Lower leg skin (tissue), 3 donors: Measurements from ENCODE around the gene NMNAT2.

Experiments
- POLR2A ChIP-seq, 2 donors: fragments of 450-650 bp; IDR thresholded peaks; one replicate each; pipeline ENCODE4 v1.6.1; 2016 to 2017; ENCODE audit warnings: antibody characterized with exemption in 2 of 2, mild to moderate bottlenecking in 1 of 2, moderate library complexity in 1 of 2
- TF ChIP-seq, protein P1 (sequence below), 3 donors: fragments of 450-650 bp; IDR thresholded peaks; one replicate each; pipeline ENCODE4 v1.5.1; 2016; ENCODE audit warnings: antibody characterized with exemption in 3 of 3, mild to moderate bottlenecking in 3 of 3, moderate library complexity in 2 of 3

DNA sequence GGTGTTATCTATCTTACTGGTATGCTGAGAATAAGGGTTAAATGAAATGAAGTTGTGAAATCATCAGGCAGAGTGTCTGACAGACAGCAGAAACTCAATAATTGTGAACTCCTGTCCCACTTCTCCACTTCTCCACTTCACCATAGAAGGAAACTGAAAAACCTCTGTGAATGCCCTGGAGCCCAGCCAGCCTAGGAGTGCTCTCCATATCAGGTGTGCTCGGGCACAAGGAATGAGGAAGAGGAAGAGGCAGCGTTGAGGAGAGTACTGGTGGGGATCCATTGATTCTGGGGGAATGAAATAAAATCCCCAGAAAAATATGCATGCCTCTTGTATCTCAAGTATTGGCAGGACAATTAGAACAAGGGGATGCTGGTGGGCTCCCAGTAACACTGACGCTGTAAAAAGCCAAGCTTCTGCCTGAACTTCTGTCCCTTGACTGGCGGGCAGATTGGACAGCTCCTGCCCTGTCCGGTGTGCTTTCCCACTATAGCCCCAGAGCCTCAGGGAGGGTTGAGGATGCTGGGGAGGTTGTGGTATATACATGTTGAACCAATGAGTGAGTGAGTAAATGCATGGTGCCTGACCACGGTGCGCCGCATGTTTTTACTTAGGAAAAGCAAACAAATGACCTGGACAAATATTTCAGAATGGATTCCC lies 47.7 kb downstream of the NMNAT2 start:
- TF ChIP-seq, protein P1, sequence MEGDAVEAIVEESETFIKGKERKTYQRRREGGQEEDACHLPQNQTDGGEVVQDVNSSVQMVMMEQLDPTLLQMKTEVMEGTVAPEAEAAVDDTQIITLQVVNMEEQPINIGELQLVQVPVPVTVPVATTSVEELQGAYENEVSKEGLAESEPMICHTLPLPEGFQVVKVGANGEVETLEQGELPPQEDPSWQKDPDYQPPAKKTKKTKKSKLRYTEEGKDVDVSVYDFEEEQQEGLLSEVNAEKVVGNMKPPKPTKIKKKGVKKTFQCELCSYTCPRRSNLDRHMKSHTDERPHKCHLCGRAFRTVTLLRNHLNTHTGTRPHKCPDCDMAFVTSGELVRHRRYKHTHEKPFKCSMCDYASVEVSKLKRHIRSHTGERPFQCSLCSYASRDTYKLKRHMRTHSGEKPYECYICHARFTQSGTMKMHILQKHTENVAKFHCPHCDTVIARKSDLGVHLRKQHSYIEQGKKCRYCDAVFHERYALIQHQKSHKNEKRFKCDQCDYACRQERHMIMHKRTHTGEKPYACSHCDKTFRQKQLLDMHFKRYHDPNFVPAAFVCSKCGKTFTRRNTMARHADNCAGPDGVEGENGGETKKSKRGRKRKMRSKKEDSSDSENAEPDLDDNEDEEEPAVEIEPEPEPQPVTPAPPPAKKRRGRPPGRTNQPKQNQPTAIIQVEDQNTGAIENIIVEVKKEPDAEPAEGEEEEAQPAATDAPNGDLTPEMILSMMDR (IDR thresholded peaks at IDR 0.05) = no peak
- no peak for TF ChIP-seq POLR2A (IDR thresholded peaks at IDR 0.05)
